Gastroesophageal sphincter (tissue), 4 donors: Measurements from ENCODE around the gene SPAG4. TPM values are rescaled to one million over a fixed set of nuclear protein-coding genes. Genes with fewer than 3 reads are reported as not detected.
A peak's percentile ranks its signal among the peaks of the same experiment; 100 is the strongest.

Source experiments
- ATAC-seq: fragments of 150-250 bp; one replicate; pipeline ENCODE4 v1.9.1; 2016; ENCODE audit warnings: mild to moderate bottlenecking, moderate library complexity
- H3K27ac ChIP-seq, 4 donors: fragments of 200-600 bp; sonication (generic) in 3 of 4; 1 replicate in 3 of 4; 2 replicates in 1 of 4; pipeline ENCODE4 v1.5.1; 2016 to 2019
- H3K27me3 ChIP-seq: fragments of 200-600 bp; sonication (generic); one replicate; pipeline ENCODE4 v1.5.1; 2019
- H3K36me3 ChIP-seq, 2 donors: fragments of 200-600 bp; sonication (generic); one replicate each; pipeline ENCODE4 v1.5.1; 2019; ENCODE audit warnings: control low read depth in 1 of 2
- H3K4me1 ChIP-seq, 3 donors: fragments of 200-600 bp; sonication (generic); 1 replicate in 2 of 3; 2 replicates in 1 of 3; pipeline ENCODE4 v1.5.1; 2016 to 2019; ENCODE audit warnings: control low read depth in 2 of 3
- H3K4me3 ChIP-seq, 2 donors: fragments of 200-600 bp; sonication (generic); one replicate each; pipeline ENCODE4 v1.5.1; 2019; ENCODE audit warnings: mild to moderate bottlenecking in 1 of 2, moderate library complexity in 1 of 2
- H3K9me3 ChIP-seq, 3 donors: fragments of 200-600 bp; sonication (generic); one replicate each; pipeline ENCODE4 v1.5.1; 2017 to 2019; ENCODE audit warnings: control low read depth in 2 of 3
- CTCF ChIP-seq, 4 experiments: fragments of 200-600 bp in 2 of 4; fragments of 450-650 bp in 2 of 4; sonication (generic) in 1 of 4; IDR thresholded peaks; one replicate each; pipeline ENCODE4 v1.5.1; 2017 to 2019; ENCODE audit warnings: antibody characterized with exemption in 4 of 4, mild to moderate bottlenecking in 2 of 4, moderate library complexity in 2 of 4
- EP300 ChIP-seq: sonication (generic); formaldehyde crosslinking; IDR thresholded peaks from one replicate; pipeline ENCODE4 v1.6.1; 2017; ENCODE audit warnings: antibody characterized with exemption, mild to moderate bottlenecking
- POLR2A ChIP-seq, 2 donors: fragments of 450-650 bp; IDR thresholded peaks; one replicate each; pipeline ENCODE4 v1.6.1; 2017; ENCODE audit warnings: antibody characterized with exemption in 2 of 2, mild to moderate bottlenecking in 2 of 2, moderate library complexity in 1 of 2
- POLR2AphosphoS5 ChIP-seq: sonication (generic); formaldehyde crosslinking; IDR thresholded peaks from one replicate; pipeline ENCODE4 v1.6.1; 2017; ENCODE audit warnings: antibody characterized with exemption
- WGBS, 2 donors: methylation state at CpG; one replicate each; pipeline ENCODE4 v1.1.5; 2018; ENCODE audit warnings: low coverage in 1 of 2; 5-methylcytosine and 5-hydroxymethylcytosine counted together
- total RNA-seq, 4 donors: library from RNA; depleted of rRNA; stranded (reverse); fragments of >200 nt; gene quantifications; one replicate each; pipeline ENCODE4 v1.1.0, GENCODE V29; 2016

The SPAG4 gene
- total RNA-seq, 4 donors from 2014 or later: 0.85 to 3.5 (median 2.9) TPM

- TF ChIP-seq CTCF (IDR thresholded peaks at IDR 0.05): no peak
- H3K9me3 ChIP-seq: no peaks in the 10 kb centered on the region
- WGBS, 2 donors: 23 to 25% methylated on average over 3 of the region's 3 CpGs
- ATAC-seq: no peak
- no peaks in the 10 kb centered on the region for H3K36me3 ChIP-seq
- no peaks in the 10 kb centered on the region for H3K27me3 ChIP-seq
- H3K27ac ChIP-seq: peak overlapping the region in 2 of 4 donors; percentile 12 to 23
- H3K4me3 ChIP-seq: peak overlapping the region in 1 of 2 donors; percentile 81
- H3K4me1 ChIP-seq: peaks cover 3 to 69% (median 22%) of the 10 kb centered on the region in 3 donors
Measured at GRCh38 chr20:35661908-35662307, 46.3 kb downstream of the SPAG4 start.

DNA sequence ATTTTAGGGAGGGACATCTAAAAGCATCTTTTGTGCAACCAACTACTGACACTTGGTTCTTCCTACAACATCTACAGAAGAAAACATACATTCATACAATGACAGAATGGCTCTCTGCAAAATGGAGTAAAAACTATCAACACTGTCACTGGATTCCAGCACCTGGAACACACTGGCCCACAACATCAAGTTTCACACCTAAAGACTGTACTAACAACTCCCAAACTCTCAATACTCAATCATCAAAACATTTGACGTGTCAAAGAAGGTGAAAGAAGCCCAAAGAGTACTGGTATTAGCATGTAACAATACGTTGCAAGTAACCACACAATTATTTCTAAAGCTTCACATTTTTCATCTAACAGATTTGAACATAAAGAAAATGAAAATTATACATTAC, 46.9 kb downstream of the SPAG4 start:
- Histone ChIP-seq H3K27ac (peak overlapping the region in 1 of 4 donors; percentile 12), H3K36me3 (peaks cover 0 to 1% of the 10 kb centered on the region in 2 donors), H3K4me1 (peaks cover 3 to 63% (median 19%) of the 10 kb centered on the region in 3 donors), H3K9me3 (no peaks in the 10 kb centered on the region), H3K27me3 (no peaks in the 10 kb centered on the region), H3K4me3 (peak overlapping the region in 1 of 2 donors; percentile 81)
- no peak for ATAC-seq
- TF ChIP-seq POLR2A (IDR thresholded peaks at IDR 0.05): no peak
- no peak for TF ChIP-seq CTCF (IDR thresholded peaks at IDR 0.05)
- no peak for TF ChIP-seq EP300
- no peak for TF ChIP-seq POLR2AphosphoS5
- WGBS, 2 donors: 16 to 20% methylated on average over 2 of the region's 2 CpGs

GRCh38 chr20:35663516-35664465, 48.2 kb downstream of the SPAG4 start:
- 0% methylated on average over 14 to 27 of the region's 28 CpGs for WGBS, 2 donors
- peak; percentile 6 for ATAC-seq
- Histone ChIP-seq H3K36me3 (peaks cover 0 to 12% of the 10 kb centered on the region in 2 donors), H3K9me3 (no peaks in the 10 kb centered on the region), H3K27me3 (no peaks in the 10 kb centered on the region), H3K4me3 (peak overlapping the region; percentile 78 to 81), H3K27ac (peak overlapping the region; percentile 92 to 100 (median 98)), H3K4me1 (peaks cover 3 to 50% (median 14%) of the 10 kb centered on the region in 3 donors)
- TF ChIP-seq POLR2A (IDR thresholded peaks at IDR 0.05) (no peak), EP300 (no peak), CTCF (IDR thresholded peaks at IDR 0.05) (no peak)

GRCh38 chr20:35664466-35665206, 49.0 kb downstream of the SPAG4 start, which contains the start of the genes CPNE1 and RBM12:
Gene CPNE1, minus strand, starts transcription at chr20:35664900. Its CDS starts 31,977 bp downstream, at chr20:35632923.
Gene RBM12, minus strand, starts transcription at chr20:35664900. Its CDS starts 9,578 bp downstream, at chr20:35655322.
- H3K27ac ChIP-seq: peak within 1 kb of the TSS; percentile 92 to 100 (median 98)
- peaks cover 0 to 20% of the 10 kb centered on the region in 2 donors for H3K36me3 ChIP-seq
- peak within 1 kb of the TSS; percentile 78 to 81 for H3K4me3 ChIP-seq
- H3K4me1 ChIP-seq: peaks cover 3 to 42% (median 12%) of the 10 kb centered on the region in 3 donors
- 0 to 2% methylated on average over 6 to 11 of the region's 61 CpGs for WGBS, 2 donors
- no peaks in the 10 kb centered on the region for H3K9me3 ChIP-seq
- no peaks in the 10 kb centered on the region for H3K27me3 ChIP-seq
- TF ChIP-seq CTCF (IDR thresholded peaks at IDR 0.05) (peak in 2 of 4 experiments; percentile 2 to 32), POLR2A (IDR thresholded peaks at IDR 0.05) (peak; percentile 87 to 92), POLR2AphosphoS5 (peak; percentile 97), EP300 (no peak)
- ATAC-seq: peak; percentile 97
